ENCODE data around the gene WBP2. TPM values are rescaled to one million over a fixed set of nuclear protein-coding genes. Genes with fewer than 3 reads are reported as not detected.

The WBP2 gene
- total and polyA plus RNA-seq, 10 of the 15 experiments (the other 5 are each of a cell fraction or from before 2014, with no cell fraction given), result 1.5 to 57.3 (median 27.5) TPM

- Histone ChIP-seq H3K4me3 (no peak overlapping the region), H3K27ac (ENCODE audit: control insufficient read depth, insufficient read depth) (no peak overlapping the region), H3K27me3 (replicated peaks in 1 of 2; ENCODE audit: control insufficient read depth in 2 of 2, insufficient read depth in 2 of 2, low read length in 1 of 2) (no peaks in the 10 kb centered on the region), H3K36me3 (ENCODE audit: control insufficient read depth in 2 of 2, insufficient read depth in 2 of 2, low read length in 1 of 2) (peaks cover 10% of the 10 kb centered on the region in 2 experiments; a peak in 3 of 4 replicates), H4K20me1 (ENCODE audit: control insufficient read depth, insufficient read depth) (no peaks in the 10 kb centered on the region), H3K9me3 (replicated peaks; ENCODE audit: control insufficient read depth, insufficient read depth, low read length) (no peaks in the 10 kb centered on the region), H2AFZ (ENCODE audit: control insufficient read depth, low read depth, low read length) (no peak overlapping the region), H3K9ac (ENCODE audit: control insufficient read depth, insufficient read depth, low read length) (no peak overlapping the region), H3K4me2 (ENCODE audit: control insufficient read depth, insufficient read depth) (no peak overlapping the region), H3K79me2 (ENCODE audit: control insufficient read depth, insufficient read depth, low read length) (no peaks in the 10 kb centered on the region), H3K4me1 (ENCODE audit: control insufficient read depth, insufficient read depth, low read length) (no peaks in the 10 kb centered on the region)
- DNase-seq (ENCODE audit: low read depth, low spot score), result no peak
- BruUV-seq (replicated peaks), result no TSS peak
- SMC1A ChIA-PET (ENCODE audit: uncharacterized antibody, unreplicated experiment), result interaction anchor here (0.5 to 1.4 kb wide), 3 partner anchors 48 to 178 kb away, joined by 3 to 4 read pairs (median 3); no protein-coding TSS in a partner anchor
- in situ Hi-C loops (cut with MboI), result no loop called here
- CTCF ChIA-PET, result interaction anchor here (0.6 to 5.9 kb wide), 14 partner anchors 20 to 76 kb away, joined by 3 to 63 read pairs (median 4); partner anchors contain the start of genes GALK1 and UNK
- intact Hi-C loops (cut with micrococcal nuclease; ENCODE audit: unreplicated experiment), result no loop called here
- no peak for FAIRE-seq
- TF ChIP-seq ZBED1 (IDR thresholded peaks at IDR 0.05; ENCODE audit: borderline replicate concordance) (no peak), SMARCA5 (IDR thresholded peaks at IDR 0.05) (no peak), ZBTB11 (CRISPR knock-in tag; IDR thresholded peaks at IDR 0.05) (no peak), E2F4 (IDR thresholded peaks at IDR 0.05; ENCODE audit: low read depth, low read length) (no peak), GABPA (IDR thresholded peaks at IDR 0.05; ENCODE audit: low read depth) (no peak), LARP7 (IDR thresholded peaks at IDR 0.05) (no peak), CBX3 (IDR thresholded peaks at IDR 0.05; ENCODE audit: borderline replicate concordance, low read depth) (no peak), ZNF384 (IDR thresholded peaks at IDR 0.05; ENCODE audit: borderline replicate concordance, low read depth, low read length) (no peak)
- WGBS (ENCODE audit: insufficient coverage, insufficient replicate concordance, low lambda C conversion rate, missing lambda C conversion rate), result 90% methylated on average over 11 of the region's 12 CpGs
- POLR2A ChIA-PET, result interaction anchor here (1.0 to 2.5 kb wide), 2 partner anchors 46 to 61 kb away, joined by 6 to 7 read pairs; partner anchors contain the start of gene GALK1
- RAD21 ChIA-PET (ENCODE audit: unreplicated experiment), result interaction anchor here (0.7 to 2.0 kb wide), 7 partner anchors 16 to 72 kb away, joined by 3 to 10 read pairs (median 5); partner anchors contain the start of genes GALK1 and UNK
- ATAC-seq, result no peak
These were observed 29.3 kb downstream of the WBP2 start for GRCh38 chr17:75825748-75826370.

Data from GM12878 (cell line).